ENCODE data around the gene NCAPG2. TPM values are rescaled to one million over a fixed set of nuclear protein-coding genes. Genes with fewer than 3 reads are reported as not detected.

Gene NCAPG2
- polyA plus RNA-seq, 1 donor, result 34.2 TPM

GRCh38 chr7:158733775-158734494 is 29.3 kb upstream of the NCAPG2 start:
- no peak for DNase-seq

GRCh38 chr7:158733220-158733519 is 28.6 kb upstream of the NCAPG2 start:
- DNase-seq, result no peak

- DNase-seq, result no peak
Measured at GRCh38 chr7:158732494-158733219, 28.1 kb upstream of the NCAPG2 start.

GRCh38 chr7:158731761-158732160 is 27.2 kb upstream of the NCAPG2 start:
- no peak for DNase-seq

GRCh38 chr7:158730383-158731346 is 26.1 kb upstream of the NCAPG2 start:
- no peak for DNase-seq

GRCh38 chr7:158729646-158730382 is 25.2 kb upstream of the NCAPG2 start:
- no peak for DNase-seq

- DNase-seq, result no peak
Measured at GRCh38 chr7:158728911-158729645, 24.5 kb upstream of the NCAPG2 start.

GRCh38 chr7:158727690-158728089 is 23.1 kb upstream of the NCAPG2 start:
- no peak for DNase-seq

GRCh38 chr7:158726277-158726807 is 21.7 kb upstream of the NCAPG2 start:
- no peak for DNase-seq

GRCh38 chr7:158725506-158725800 is 20.8 kb upstream of the NCAPG2 start:
- DNase-seq, result no peak

- no peak for DNase-seq
Measured at GRCh38 chr7:158724658-158725505, 20.3 kb upstream of the NCAPG2 start.

GRCh38 chr7:158723714-158724385 is 19.2 kb upstream of the NCAPG2 start:
- DNase-seq, result no peak

GRCh38 chr7:158723266-158723665 is 18.7 kb upstream of the NCAPG2 start:
- DNase-seq, result no peak

- DNase-seq, result no peak
Measured at GRCh38 chr7:158722574-158723237, 18.1 kb upstream of the NCAPG2 start.

GRCh38 chr7:158720112-158720511 is 15.5 kb upstream of the NCAPG2 start:
- no peak for DNase-seq

GRCh38 chr7:158716802-158717201 is 12.2 kb upstream of the NCAPG2 start:
- DNase-seq, result no peak

- no peak for DNase-seq
Measured at GRCh38 chr7:158710651-158711102, 6.1 kb upstream of the NCAPG2 start.

GRCh38 chr7:158707610-158708009 is 3.0 kb upstream of the NCAPG2 start:
- DNase-seq, result no peak
